GM12873 (cell line): ENCODE results near the gene GALNT11.

Experiments used
- TF ChIP-seq, protein P1 (sequence below): IDR thresholded peaks from 2 replicates; pipeline ENCODE4 v1.5.1; 2012; ENCODE audit warnings: low read depth, mild to moderate bottlenecking, moderate library complexity, low read length, control low read depth; ENCODE audit not compliant: insufficient read depth; ENCODE audit errors: missing control alignments

GALNT11 gene

DNA sequence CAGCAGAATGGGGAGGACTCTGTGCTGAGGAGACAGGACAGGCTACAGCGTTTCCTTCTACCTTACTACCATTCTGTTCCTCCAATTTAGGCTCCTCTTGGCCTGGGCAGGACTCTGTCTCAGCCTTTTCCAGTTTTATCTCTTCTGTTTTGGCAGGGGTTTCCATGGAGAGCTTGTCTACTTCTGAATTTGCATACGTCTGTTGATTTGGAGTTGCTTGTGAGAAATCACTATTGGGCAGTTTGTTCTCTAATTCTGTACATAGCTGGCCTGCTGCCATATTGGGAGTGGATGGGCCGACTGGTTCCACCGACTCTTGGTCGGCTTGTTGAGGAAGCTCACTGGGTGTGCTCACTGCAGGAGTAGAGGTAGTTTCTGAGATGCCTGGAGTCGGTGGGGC is 136.8 kb downstream of the GALNT11 start:
- TF ChIP-seq, protein P1, sequence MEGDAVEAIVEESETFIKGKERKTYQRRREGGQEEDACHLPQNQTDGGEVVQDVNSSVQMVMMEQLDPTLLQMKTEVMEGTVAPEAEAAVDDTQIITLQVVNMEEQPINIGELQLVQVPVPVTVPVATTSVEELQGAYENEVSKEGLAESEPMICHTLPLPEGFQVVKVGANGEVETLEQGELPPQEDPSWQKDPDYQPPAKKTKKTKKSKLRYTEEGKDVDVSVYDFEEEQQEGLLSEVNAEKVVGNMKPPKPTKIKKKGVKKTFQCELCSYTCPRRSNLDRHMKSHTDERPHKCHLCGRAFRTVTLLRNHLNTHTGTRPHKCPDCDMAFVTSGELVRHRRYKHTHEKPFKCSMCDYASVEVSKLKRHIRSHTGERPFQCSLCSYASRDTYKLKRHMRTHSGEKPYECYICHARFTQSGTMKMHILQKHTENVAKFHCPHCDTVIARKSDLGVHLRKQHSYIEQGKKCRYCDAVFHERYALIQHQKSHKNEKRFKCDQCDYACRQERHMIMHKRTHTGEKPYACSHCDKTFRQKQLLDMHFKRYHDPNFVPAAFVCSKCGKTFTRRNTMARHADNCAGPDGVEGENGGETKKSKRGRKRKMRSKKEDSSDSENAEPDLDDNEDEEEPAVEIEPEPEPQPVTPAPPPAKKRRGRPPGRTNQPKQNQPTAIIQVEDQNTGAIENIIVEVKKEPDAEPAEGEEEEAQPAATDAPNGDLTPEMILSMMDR = no peak
